Measurements from ENCODE around the gene CCL22.

GRCh38 chr16:57379579-57379978, 21.0 kb downstream of the CCL22 start:
- TF ChIP-seq CTCF (conservative IDR thresholded peaks at IDR 0.05 in 1 of 2, IDR thresholded peaks at IDR 0.05 in 1 of 2; ENCODE audit: low read depth in 1 of 2, low read length in 2 of 2) (no peak), EZH2 (IDR thresholded peaks at IDR 0.05; ENCODE audit: low read length, missing control alignments) (no peak)
